ENCODE results near the gene KRTAP12-4.
"Not testable (repeated sequence)": the region's sequence is repeated elsewhere in the genome, so short reads cannot be mapped to it uniquely, and the experiment has no call there.

KRTAP12-4 gene

GRCh38 chr21:44666401-44667320, 12.2 kb upstream of the KRTAP12-4 start, which contains the start of gene KRTAP12-2:
Gene KRTAP12-2, minus strand, starts transcription at chr21:44666927. Its CDS starts 41 bp downstream, at chr21:44666886.
- no peak for DNase-seq (ENCODE audit: low read depth)
- no peak within 1 kb of the TSS for H3K4me3 ChIP-seq (ENCODE audit: control insufficient read depth, low read depth, low read length)
- no peak for TF ChIP-seq CTCF (conservative IDR thresholded peaks at IDR 0.05; ENCODE audit: control insufficient read depth, insufficient read depth, low read depth, low read length)

GRCh38 chr21:44664691-44665090, 10.2 kb upstream of the KRTAP12-4 start:
- H3K4me3 ChIP-seq (ENCODE audit: control insufficient read depth, low read depth, low read length): no peak overlapping the region
- no peak for TF ChIP-seq CTCF (conservative IDR thresholded peaks at IDR 0.05; ENCODE audit: control insufficient read depth, insufficient read depth, low read depth, low read length)
- DNase-seq (ENCODE audit: low read depth): no peak

GRCh38 chr21:44661567-44661966, 7.1 kb upstream of the KRTAP12-4 start:
- H3K4me3 ChIP-seq (ENCODE audit: control insufficient read depth, low read depth, low read length); DNase-seq (ENCODE audit: low read depth): not testable (repeated sequence)

GRCh38 chr21:44658913-44659595, 4.6 kb upstream of the KRTAP12-4 start:
- no peak for TF ChIP-seq CTCF (conservative IDR thresholded peaks at IDR 0.05; ENCODE audit: control insufficient read depth, insufficient read depth, low read depth, low read length)

GRCh38 chr21:44658541-44658910, 4.1 kb upstream of the KRTAP12-4 start:
- no peak for DNase-seq (ENCODE audit: low read depth)
- H3K4me3 ChIP-seq (ENCODE audit: control insufficient read depth, low read depth, low read length): no peak overlapping the region
- TF ChIP-seq CTCF (conservative IDR thresholded peaks at IDR 0.05; ENCODE audit: control insufficient read depth, insufficient read depth, low read depth, low read length): no peak

More at GRCh38 chr21:44658913-44659595, 4.6 kb upstream of the KRTAP12-4 start:
- DNase-seq (ENCODE audit: low read depth): no peak
- no peak overlapping the region for H3K4me3 ChIP-seq (ENCODE audit: control insufficient read depth, low read depth, low read length)

GRCh38 chr21:44657635-44658540, 3.4 kb upstream of the KRTAP12-4 start, which contains the start of gene KRTAP12-3:
Gene KRTAP12-3, plus strand, starts transcription at chr21:44657932. Its CDS starts 48 bp downstream, at chr21:44657980.
- no peak for TF ChIP-seq CTCF (conservative IDR thresholded peaks at IDR 0.05; ENCODE audit: control insufficient read depth, insufficient read depth, low read depth, low read length)
- H3K4me3 ChIP-seq (ENCODE audit: control insufficient read depth, low read depth, low read length): no peak within 1 kb of the TSS
- no peak for DNase-seq (ENCODE audit: low read depth)
